HG02571 (cell line): ENCODE data around the gene TERT.

ENCODE experiments used
- ATAC-seq: cut with Tn5 transposase; IDR thresholded peaks from one replicate; pipeline ENCODE4 v1.9.1; 2021; ENCODE audit warnings: mild to moderate bottlenecking, moderate library complexity; ENCODE audit not compliant: unreplicated experiment

TERT gene

DNA sequence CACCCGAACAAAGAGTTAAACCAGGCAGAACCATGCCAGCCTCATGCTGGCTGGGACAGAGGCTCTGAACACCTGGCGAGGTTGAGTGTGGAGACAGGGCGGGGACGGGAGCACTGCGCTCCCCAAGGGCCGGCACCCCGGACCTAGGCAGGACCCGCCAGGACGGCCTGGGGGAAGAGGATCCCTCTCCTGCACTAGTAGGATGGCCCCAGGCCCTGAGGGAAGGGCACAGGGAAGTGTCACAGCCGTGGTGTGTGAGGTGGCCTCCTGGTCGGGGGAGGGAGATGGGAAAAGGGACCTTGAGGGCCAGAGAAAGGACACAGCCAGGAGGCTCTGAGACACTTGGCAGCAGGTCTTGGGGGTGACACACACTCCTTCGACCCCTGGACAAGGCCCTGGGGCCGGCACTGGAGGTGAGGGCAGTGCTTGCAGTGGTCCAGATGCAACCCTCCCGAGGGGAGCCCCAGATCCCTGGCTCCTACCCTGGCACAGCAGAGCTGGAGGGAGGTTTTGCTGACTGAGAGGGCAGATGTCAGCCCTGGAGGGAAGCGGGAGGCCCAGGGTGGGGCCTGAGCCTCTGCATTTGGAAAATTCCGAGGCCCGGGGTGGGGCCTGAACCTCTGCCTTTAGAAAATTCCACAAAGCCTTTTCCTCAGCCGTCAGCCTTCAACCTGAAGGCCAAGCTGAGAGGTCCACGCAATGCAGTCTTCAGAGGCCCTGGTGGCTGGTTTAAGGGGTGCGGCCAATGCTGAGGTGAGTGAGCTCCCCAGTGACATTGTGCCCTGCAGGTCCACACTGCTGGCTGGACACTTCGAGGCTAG is 24.8 kb upstream of the TERT start:
- ATAC-seq = no peak

DNA sequence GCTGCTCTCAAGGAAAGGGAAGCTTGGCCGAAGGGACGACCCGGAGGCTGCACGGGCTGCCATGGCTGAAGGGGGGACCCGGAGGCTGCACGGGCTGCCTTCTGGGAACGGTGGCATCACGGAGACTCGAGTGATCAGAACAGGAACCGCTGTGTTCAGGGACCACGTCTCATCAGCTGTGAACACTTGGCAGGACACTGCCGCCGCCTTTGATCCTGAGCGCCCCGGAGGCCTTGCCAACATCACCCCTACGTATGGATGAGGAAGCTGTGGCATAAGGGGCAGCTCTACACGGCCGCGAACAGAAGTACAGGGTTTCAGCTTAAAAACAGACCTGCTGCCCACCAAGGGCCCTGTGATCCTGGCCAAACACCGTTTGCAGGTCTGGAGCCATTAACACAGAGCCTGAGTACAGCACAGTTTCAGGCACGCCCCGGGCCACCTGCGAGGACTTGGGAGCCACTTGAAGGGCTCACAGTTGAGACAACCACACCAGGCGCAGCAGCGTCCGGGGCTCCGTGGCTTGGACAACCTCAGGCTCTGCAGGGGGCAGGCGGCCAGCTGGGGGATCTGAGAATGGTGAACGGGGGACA is 23.9 kb upstream of the TERT start:
- ATAC-seq = no peak

DNA sequence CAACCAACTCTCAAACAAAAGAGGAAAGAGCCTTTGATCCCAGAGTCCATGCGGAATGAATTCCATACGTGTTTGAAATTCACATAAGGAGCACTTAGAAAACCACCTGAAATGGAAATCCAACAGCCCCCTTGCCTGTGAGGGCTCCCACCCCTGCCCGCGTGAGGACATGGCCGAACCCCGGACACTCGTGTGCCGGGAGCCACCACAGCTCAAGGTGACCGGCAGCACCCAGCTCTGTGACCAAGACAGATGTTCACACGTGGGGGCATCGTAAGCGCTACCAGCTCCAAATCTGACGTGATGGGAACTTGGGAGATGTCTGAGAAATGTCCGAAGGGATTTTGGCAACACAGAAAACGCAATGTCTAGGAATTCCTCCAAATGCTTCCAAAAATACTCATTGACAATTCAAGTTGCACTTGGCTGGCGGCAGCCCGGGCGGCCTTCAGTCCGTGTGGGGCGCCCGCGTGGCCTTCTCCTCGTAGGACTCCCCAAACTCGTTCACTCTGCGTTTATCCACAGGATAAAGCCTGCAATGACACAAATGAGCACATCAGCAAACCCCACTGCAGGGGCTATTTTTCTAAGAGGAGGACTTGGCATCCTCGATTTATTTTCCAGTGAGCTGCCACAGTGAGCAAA is 23.2 kb upstream of the TERT start:
- ATAC-seq = no peak

DNA sequence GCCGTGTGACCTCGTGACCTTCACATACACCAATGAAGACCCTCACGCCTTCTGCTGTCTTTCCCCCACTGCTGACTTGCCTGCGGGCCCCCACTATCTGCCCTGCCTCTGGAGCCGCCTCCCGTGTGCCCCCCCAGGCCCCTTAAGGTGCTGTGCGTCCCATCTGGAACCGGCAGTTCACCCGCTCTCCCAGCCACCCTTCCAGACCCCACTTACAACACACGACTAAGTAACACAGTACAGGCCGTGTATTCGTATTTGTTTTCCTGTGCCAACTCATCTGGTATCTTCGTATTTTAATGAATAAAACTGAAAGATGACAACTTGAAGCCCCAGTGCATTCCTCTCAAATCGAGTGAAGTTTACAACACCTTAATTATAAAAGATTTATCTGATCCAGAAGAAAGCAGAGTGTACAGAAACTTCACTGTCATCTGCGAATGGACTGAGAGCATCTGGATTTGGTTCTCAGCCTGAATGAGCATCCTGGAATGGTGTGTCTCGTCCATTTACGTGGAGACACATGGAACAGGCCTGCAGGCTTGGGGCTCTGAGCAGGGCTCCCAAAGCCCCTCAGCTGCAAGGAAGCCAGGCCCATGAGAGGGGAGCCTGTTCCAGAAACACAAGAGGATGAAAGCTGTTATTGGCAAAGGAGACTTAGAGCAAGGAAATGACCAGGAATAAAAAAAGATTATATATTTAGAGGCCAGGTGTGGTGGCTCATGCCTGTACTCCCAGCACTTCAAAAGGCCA is 21.9 kb upstream of the TERT start:
- no peak for ATAC-seq

DNA sequence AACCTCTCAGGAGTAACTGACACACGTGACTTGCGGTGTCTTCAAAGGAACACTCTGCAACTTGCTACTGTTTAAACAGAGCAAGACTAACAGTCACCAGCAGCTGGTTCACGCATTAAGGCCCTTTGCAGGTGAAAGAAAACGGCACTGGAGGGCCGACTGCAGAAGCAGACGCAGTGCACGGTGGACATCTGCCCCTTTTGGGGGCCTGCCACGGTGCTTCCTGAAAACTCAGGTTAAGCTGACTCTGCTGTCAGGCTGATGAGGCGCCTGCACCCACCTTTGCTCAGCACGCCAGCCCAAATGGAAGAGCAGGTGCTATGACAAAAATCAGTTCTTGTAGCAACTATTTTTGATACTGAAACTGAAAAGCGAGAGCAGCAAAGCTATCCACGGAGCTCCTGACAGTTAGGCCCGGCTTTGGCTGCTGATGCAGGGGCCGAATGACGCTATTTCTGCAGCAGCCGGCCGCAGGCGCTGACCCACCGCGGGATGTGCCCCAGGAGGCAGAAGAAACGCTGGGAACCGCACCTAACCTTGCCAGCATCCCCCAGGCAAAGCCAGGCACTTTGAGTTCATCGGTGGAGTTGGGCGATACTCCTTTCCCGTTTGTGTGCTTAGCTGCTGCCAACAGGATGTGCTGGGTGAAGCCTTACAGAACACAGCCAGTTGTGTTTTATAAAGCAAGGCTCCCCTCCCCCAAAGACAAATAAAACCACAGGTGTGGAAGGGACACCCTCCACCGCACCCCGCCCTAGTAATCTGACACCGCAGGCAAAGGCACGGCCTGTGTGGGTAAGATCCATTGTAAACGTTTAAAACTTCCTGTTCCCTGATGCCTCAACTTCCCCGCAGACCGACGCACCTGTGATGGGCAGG is 21.1 kb upstream of the TERT start:
- peak; percentile 62 for ATAC-seq

DNA sequence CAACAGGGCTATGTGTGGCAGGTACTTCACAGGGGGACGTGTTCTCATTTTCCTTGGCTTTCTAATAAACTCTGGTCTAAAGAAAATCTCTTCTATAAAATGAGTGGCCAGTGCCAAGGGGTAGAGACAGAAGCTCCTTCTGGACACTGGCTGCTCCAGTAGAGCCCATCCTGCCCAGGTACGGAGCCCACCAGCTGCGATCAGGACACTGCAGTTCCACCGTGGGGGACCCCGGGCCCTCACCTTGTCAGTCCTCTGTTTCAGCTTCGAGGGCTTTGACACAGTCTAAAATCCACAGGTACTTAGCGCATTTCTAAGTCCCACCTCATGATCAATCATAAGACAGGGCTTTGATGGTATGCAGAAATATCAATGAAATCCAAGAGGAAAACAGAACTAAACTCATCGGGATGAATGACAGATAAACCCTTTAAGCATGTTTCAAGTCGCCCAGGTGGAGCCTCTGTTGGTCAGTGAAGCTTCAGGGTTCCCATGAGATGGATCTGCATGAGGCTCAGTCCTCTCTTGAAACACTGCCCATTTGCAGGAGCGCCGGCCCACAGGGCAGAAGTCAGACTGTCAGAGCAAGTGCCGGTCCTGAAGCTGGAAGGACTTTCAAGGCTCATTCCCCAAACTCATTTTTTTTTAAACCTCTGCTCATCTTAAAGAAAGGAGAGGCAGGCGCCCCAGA is 20.3 kb upstream of the TERT start:
- peak; percentile 8 for ATAC-seq

DNA sequence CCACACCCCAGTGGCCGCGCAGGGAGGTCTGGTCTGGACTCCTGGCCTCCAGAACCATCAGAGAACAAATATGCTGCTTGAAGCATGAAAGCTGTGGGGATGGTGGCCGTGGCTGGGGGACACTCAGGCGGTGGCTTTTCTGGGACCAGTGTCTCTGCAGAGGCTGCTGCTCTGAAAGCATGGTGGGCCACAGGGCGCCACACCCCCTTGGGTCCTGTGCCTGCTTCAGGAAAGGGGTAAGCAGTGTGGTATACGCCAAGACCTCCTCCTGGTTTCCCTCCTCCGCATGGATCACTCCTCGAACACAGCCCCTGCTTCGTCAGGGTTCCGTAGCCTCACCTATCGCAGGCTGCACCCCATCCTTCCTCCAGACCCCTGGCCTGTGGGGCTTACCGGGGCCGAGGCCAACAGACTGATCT is 19.7 kb upstream of the TERT start:
- ATAC-seq = no peak

DNA sequence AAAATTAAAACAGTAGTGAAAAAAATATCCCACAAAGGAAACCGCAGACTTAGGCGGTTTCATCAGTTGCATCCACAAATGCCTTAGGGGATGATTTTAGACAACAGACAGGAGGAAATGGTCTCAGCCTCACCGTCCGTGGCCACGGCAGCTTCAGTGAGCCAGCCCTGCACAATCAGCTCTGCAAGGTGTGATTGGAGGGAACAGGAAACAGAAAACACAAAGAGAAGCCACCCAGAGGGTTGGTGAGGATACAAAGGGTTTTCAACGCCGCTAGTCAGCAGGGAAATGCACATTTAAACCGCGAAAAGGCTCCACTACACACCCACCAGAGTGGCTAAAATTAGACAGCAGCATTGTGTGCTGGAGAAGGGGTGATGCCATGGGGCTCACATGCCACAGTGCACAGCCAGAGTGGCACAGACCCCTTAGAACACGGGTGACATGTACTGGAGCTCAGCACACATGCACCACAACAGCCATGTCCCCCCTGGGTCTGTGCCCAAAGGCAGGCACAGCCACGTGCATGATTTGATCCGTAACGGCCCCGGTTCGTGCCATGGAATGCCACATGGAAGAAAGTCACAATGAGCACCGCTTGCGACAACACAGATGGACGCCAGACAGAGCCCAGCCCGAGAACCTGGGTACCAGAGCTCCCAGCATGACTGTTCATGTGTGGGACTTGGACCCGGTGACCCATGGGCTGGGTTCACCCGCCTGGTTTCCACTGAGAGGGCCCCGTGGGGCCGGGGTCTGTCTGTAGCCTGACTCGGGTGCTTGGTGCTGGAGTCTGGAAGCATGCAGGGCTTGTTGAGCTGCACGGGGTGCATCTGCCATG is 18.3 kb upstream of the TERT start:
- peak; percentile 47 for ATAC-seq

DNA sequence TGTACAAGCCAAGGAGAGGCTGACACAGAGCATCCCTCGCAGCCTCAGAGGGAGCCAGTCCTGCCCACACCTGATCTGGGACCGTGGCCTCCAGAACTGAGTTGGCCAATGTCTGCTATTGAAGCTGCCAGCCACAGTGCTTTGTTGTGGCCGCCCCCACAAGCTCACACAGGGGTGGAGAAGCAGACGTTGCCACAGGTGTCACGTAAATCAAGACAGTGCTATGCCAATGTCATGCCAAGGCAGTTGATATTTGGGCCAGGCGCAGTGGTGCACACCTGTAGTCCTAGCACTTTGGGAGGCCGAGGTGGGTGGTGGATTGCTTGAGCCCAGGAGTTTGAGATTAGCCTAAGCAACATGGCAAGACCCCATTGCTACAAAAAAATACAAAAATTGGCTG is 17.3 kb upstream of the TERT start:
- ATAC-seq = no peak

DNA sequence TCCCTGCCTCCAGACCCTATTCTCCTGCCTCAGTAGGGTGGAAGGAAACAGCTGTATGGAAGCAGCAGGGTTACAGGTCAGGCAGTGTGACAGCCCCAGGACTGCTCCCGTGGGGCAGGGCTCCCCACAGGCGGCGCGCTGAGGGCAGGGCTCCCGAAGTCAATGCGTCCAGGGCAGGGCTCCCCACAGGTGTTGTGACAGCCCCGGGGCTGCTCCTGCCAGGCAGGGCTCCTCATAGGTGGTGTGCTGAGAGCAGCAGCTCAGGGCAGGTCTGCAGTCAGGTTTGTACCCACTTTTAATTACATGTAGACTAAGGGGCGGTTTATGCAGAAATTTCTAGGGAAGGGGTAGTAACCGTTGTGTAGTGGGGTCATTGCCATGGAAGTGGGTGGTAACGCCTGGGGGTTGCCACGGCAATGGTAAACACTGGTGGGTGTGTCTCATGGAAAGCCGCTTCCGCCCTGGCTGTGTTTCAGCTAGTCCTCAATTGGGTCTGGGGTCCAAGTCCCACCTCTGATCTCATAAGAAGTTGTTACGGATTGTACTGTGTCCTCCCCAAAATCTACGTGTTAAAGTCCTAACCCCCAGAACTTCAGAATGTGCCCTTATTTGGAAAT is 16.7 kb upstream of the TERT start:
- ATAC-seq = no peak

DNA sequence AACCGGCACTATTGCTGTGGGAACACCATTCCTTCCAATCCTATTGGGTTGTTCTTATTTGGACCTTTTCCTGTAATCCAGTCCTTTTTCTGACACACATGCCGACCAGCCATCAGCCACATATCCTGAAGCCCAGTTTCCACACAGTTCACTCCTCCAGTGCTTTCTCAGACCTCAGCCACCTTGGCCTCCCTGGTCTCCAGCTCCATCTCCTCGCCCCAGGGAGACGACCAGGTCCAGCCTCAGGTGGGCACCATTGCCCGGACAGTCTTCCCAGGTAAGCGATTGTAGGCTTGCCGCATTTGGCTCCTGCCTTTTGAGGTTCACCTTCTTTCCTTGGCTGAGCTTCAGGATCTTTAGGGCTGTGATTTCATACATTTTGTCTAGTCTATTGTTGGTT is 15.2 kb upstream of the TERT start:
- ATAC-seq = no peak

DNA sequence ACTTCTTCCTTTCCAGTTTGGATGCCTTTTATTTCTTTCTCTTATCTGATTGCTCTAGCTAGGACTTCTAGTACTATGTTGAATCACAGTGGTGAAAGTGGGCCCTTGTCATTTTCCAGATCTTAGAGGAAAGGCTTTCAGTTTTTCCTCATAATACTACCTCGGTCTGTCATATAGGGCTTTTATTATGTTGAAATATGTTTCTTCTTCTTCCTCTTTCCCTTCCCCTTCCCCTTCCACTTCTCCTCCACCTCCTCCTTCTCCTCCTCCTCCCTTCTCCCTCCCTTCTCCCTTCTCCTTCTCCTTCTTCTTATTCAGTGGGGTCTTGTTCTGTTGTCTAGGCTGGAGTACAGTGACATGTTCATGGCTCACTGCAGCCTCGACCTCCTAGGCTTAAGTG is 9.2 kb upstream of the TERT start:
- ATAC-seq = no peak

DNA sequence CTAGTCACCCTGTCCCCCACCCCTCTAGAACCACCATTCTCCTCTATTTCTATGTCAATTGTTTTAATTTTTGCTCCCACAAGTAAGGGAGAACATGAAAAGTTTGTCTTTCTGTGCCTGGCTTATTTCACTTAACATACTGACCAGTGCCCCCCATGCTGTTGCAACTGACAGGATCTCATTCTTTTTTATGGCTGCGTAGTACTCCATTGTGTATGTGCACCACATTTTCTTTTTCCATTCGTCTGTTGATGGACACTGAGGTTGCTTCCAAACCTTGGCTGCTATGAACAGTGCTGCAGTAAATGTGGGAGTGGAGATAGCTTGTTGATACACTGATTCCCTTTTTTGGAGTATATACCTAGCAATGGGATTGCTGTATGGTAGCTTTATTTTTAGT is 7.4 kb upstream of the TERT start:
- ATAC-seq = no peak

DNA sequence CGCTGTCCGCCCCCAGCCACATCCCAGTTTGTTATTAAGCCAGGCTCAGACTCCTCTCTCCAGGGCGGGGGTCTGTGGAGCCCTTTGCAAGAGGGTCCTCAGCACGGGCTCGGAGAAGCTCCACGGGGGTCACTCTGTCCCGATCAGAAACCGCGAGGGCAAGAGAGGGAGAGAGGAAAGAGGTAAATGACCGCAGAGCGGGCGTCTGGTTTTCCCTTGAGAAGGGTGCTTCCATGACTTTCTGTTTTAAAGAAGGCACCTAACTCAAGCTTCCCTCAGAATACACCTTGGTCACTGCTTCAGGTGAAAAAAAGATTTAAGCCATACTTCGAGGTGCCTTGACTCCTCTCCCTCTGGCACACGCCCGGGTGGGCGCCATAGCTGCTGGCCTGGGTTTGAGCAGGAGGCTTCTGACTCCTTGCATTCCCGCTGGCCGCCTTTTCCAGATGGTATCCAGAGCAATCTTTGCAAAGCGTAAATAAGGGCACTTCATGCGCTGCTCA is 5.8 kb upstream of the TERT start:
- ATAC-seq = no peak

DNA sequence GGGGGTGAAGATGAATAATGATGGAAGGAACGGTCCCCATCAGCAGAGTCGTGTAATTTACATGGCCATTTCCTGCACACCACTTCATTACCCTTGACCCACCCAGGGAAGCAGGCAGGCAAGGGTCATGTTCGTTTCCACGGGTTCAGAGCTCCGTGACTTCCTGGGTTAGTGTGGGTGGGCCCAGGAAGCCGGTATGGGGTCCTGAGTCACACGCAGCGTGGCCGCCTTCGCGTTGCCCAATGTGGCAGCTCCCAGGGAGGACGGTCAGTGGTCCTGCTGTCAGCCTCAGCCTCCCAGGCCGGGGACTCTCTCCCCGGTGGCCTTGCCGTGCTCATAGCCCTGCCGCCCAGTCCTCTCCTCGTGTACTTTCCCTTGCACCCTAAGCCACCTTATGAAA is 5.1 kb upstream of the TERT start:
- no peak for ATAC-seq

DNA sequence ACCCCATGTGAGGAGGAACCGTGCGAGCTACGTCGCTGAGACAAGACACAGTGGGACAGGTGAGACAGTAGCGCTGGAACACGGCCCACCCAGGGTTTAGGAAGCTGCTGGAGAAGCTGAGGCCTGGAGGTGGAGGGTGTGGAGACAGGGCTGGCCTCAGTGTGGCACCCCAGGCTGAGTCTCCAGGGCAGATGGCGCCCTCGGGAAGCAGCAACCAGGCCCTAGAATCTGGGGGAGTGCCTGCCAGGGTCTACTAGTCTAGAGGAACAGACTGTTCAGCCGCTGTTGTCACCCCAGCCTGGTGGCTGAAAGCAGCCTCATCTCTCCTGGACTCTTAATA is 4.6 kb upstream of the TERT start:
- no peak for ATAC-seq

DNA sequence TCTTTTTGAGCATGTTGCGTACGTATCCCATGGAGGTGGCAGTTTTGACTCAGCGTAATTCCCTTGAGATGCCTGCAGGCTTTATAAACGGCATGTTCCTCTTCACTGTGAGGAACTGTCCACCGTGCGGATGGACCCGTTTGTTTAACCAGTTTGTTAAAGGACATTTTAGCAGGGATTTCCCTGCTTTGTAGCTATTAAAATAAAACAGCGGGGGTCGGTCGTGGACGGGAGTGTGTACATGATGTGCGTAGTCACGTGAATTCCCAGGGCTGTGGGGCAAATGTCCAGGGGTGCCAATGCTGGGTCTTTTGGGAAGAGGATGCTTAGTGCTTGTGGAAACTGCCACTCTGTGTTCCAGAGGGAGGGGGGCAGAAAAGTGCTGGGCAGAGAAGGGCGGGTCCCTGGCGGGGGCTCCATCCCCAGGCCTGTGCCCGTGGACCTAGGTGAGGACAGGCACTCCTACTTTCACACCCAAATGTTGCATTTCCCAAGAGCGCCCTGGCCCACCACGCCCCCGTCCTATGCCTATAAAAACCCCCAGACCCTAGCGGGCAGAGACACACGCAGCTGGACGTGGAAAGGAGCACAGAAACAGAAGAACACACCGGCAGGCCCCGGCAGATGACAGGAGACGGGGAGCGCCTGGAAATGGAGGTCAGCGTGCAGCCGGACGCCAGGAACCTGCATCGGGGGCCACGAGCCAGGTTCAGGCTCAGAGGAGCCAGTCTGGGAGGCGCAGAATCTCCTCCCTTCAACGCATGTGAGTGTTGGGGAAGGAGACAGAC is 4.0 kb upstream of the TERT start:
- no peak for ATAC-seq

DNA sequence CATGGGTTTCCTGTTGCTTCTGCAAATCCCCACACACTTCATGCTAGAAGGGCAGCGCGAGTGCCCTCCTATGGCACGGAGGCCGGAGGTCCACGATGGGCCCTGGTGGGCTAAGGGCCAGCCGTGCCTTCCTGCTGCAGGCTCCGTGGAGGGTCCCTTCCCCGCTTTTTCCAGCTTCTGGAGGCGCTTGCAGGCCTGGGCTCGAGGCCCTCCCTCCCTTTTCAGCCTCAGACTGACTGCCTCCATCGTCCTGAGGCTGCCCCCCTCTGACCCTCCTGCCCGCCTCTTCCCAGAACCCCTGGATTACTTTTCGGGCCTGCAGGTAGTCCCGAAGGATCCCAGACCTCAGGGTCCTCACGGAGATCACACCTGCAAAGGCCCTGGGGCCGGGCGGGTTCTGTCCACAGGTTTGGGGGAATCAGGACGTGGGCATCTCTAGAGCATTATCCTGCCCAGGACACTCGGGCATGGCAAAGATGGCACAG is 3.2 kb upstream of the TERT start:
- ATAC-seq = no peak
